ENCODE data around the gene RICTOR. TPM values are rescaled to one million over a fixed set of nuclear protein-coding genes. Genes with fewer than 3 reads are reported as not detected.
A peak's percentile ranks its signal among the peaks of the same experiment; 100 is the strongest.

RICTOR gene
- total and polyA plus RNA-seq, 2 of the 4 experiments (the other 2 are of a cell fraction): 4.1 to 35.7 TPM

GRCh38 chr5:38922199-38922598 lies 152.0 kb downstream of the RICTOR start:
- Histone ChIP-seq H3K56ac (ENCODE audit: extremely low read depth, insufficient read depth, low read length) (no peak overlapping the region), H3K4ac (ENCODE audit: low read depth, low read length) (no peak overlapping the region), H3K9me3 (ENCODE audit: control insufficient read depth, insufficient read depth, low read length) (no peaks in the 10 kb centered on the region), H4K8ac (ENCODE audit: low read depth in 2 of 2, low read length in 2 of 2) (no peak overlapping the region), H3K4me1 (ENCODE audit: control insufficient read depth, insufficient read depth, low read length) (peaks cover 12% of the 10 kb centered on the region), H2BK5ac (ENCODE audit: low read depth, low read length, poor library complexity, severe bottlenecking) (no peak overlapping the region), H3K36me3 (ENCODE audit: control insufficient read depth, insufficient read depth, low read length) (peaks cover 57% of the 10 kb centered on the region), H3K23ac (ENCODE audit: low read depth, low read length) (no peak overlapping the region), H3K18ac (ENCODE audit: low read depth, low read length) (no peak overlapping the region), H4K5ac (ENCODE audit: low read depth, low read length) (no peak overlapping the region), H2BK20ac (ENCODE audit: low read depth, low read length) (no peak overlapping the region), H3K27me3 (ENCODE audit: control insufficient read depth, insufficient read depth, low read length) (no peaks in the 10 kb centered on the region), H3K79me1 (ENCODE audit: low read depth in 1 of 2, low read length in 2 of 2) (peaks cover 4 to 19% of the 10 kb centered on the region in 2 experiments; a peak in 2 of 4 replicates), H3K9me1 (ENCODE audit: insufficient read depth, low read length) (peaks cover 6% of the 10 kb centered on the region), H3K9ac (ENCODE audit: low read depth, low read length) (no peak overlapping the region), H2AK9ac (replicated peaks; ENCODE audit: low read depth, low read length, poor library complexity) (no peak overlapping the region), H2BK15ac (ENCODE audit: low read depth, low read length) (no peak overlapping the region), H3K14ac (replicated peaks; ENCODE audit: low read depth, low read length) (no peak overlapping the region), H3K4me2 (ENCODE audit: low read depth, low read length) (no peak overlapping the region), H4K91ac (ENCODE audit: insufficient read depth, low read depth, low read length) (no peak overlapping the region), H2AFZ (replicated peaks; ENCODE audit: low read length, poor library complexity) (no peak overlapping the region), H4K20me1 (ENCODE audit: insufficient read depth, low read length) (peaks cover 21% of the 10 kb centered on the region), H2AK5ac (ENCODE audit: low read depth, low read length) (no peak overlapping the region), H2BK120ac (ENCODE audit: low read depth, low read length) (no peak overlapping the region), H3K27ac (ENCODE audit: insufficient read depth, low read length) (no peak overlapping the region), H3K4me3 (ENCODE audit: insufficient read depth, low read depth, low read length) (no peak overlapping the region)
- no TSS peak for BruUV-seq (replicated peaks)
- peak; percentile 51 for DNase-seq
- ChIA-PET POLR2A (ENCODE audit: unreplicated experiment) (no interaction called here), CTCF (interaction anchor here (0.8 to 1.2 kb wide), 3 partner anchors 79 to 542 kb away, joined by 3 read pairs; no protein-coding TSS in a partner anchor)
- TF ChIP-seq RFX5 (IDR thresholded peaks at IDR 0.05; ENCODE audit: low read depth, low read length) (no peak), RCOR1 (IDR thresholded peaks at IDR 0.05; ENCODE audit: insufficient replicate concordance, low read length) (no peak), POLR2A (IDR thresholded peaks at IDR 0.05; ENCODE audit: low read depth, low read length) (no peak), CTCF (conservative IDR thresholded peaks at IDR 0.05; ENCODE audit: low read depth, low read length) (peak; percentile 65), MXI1 (IDR thresholded peaks at IDR 0.05; ENCODE audit: borderline replicate concordance, low read depth, low read length) (no peak), NFE2L2 (IDR thresholded peaks at IDR 0.05; ENCODE audit: low read depth, low read length) (no peak), CEBPB (IDR thresholded peaks at IDR 0.05; ENCODE audit: low read depth, low read length) (no peak), RAD21 (IDR thresholded peaks at IDR 0.05; ENCODE audit: low read length) (peak; percentile 77), SMC3 (IDR thresholded peaks at IDR 0.05; ENCODE audit: low read depth, low read length) (peak; percentile 54), ELK1 (IDR thresholded peaks at IDR 0.05; ENCODE audit: borderline replicate concordance, low read depth, low read length) (no peak), BHLHE40 (IDR thresholded peaks at IDR 0.05; ENCODE audit: low read depth, low read length) (no peak), MAFK (IDR thresholded peaks at IDR 0.05; ENCODE audit: low read depth, low read length) (no peak), USF2 (IDR thresholded peaks at IDR 0.05; ENCODE audit: low read depth, low read length) (no peak), FOS (IDR thresholded peaks at IDR 0.05; ENCODE audit: low read depth, low read length) (no peak), CHD1 (IDR thresholded peaks at IDR 0.05; ENCODE audit: low read depth, low read length) (no peak), MAZ (IDR thresholded peaks at IDR 0.05; ENCODE audit: borderline replicate concordance, low read depth, low read length) (no peak)
- in situ Hi-C loops (cut with MboI; ENCODE audit: low sequenced_read_pairs): no loop called here
- 0% methylated on average over 1 of the region's 1 CpG; no CpG with 5 or more reads in 1 of the 2 experiments for WGBS, 2 experiments (ENCODE audit: extremely low coverage in 2 of 2, insufficient read length in 1 of 2)
- dilution Hi-C loops (cut with HindIII; ENCODE audit: low sequenced_read_pairs, unreplicated experiment): no loop called here
- intact Hi-C loops (cut with micrococcal nuclease): loop anchor here (1.0 to 10.0 kb wide), 4 partner anchors 85 to 539 kb away; partner anchors contain the start of gene LIFR
- peak; percentile 43 for ATAC-seq (ENCODE audit: low read depth)
